HG02610 (cell line): ENCODE measurements around the gene TBXAS1.
"Not testable (repeated sequence)": the region's sequence is repeated elsewhere in the genome, so short reads cannot be mapped to it uniquely, and the experiment has no call there.

Experiments
- ATAC-seq: cut with Tn5 transposase; IDR thresholded peaks from one replicate; pipeline ENCODE4 v1.9.1; 2021; ENCODE audit warnings: mild to moderate bottlenecking, moderate library complexity; ENCODE audit not compliant: unreplicated experiment

The TBXAS1 gene

GRCh38 chr7:139886899-139887298 is 57.8 kb downstream of the TBXAS1 start:
- no peak for ATAC-seq

- ATAC-seq, result no peak
These were observed 59.0 kb downstream of the TBXAS1 start for GRCh38 chr7:139887992-139888481.

- no peak for ATAC-seq
These were observed 60.3 kb downstream of the TBXAS1 start for GRCh38 chr7:139889186-139889871.

- ATAC-seq, result no peak
These were observed 64.4 kb downstream of the TBXAS1 start for GRCh38 chr7:139893461-139893860.

- peak; percentile 66 for ATAC-seq
These were observed 64.9 kb downstream of the TBXAS1 start for GRCh38 chr7:139893999-139894398.

GRCh38 chr7:139895141-139895829 is 66.2 kb downstream of the TBXAS1 start:
- no peak for ATAC-seq

GRCh38 chr7:139896288-139896687 is 67.2 kb downstream of the TBXAS1 start:
- ATAC-seq, result no peak

GRCh38 chr7:139896831-139897230 is 67.8 kb downstream of the TBXAS1 start:
- no peak for ATAC-seq

- no peak for ATAC-seq
These were observed 68.5 kb downstream of the TBXAS1 start for GRCh38 chr7:139897422-139898090.

GRCh38 chr7:139898483-139898882 is 69.4 kb downstream of the TBXAS1 start:
- ATAC-seq, result no peak

GRCh38 chr7:139899328-139899955 is 70.4 kb downstream of the TBXAS1 start:
- no peak for ATAC-seq

- no peak for ATAC-seq
These were observed 71.3 kb downstream of the TBXAS1 start for GRCh38 chr7:139900326-139900725.

GRCh38 chr7:139901056-139901795 is 72.2 kb downstream of the TBXAS1 start:
- no peak for ATAC-seq

- no peak for ATAC-seq
These were observed 72.8 kb downstream of the TBXAS1 start for GRCh38 chr7:139901901-139902300.

- no peak for ATAC-seq
These were observed 73.5 kb downstream of the TBXAS1 start for GRCh38 chr7:139902436-139903102.

GRCh38 chr7:139903103-139903477 is 74.0 kb downstream of the TBXAS1 start:
- ATAC-seq, result not testable (repeated sequence)

- ATAC-seq, result no peak
These were observed 77.8 kb downstream of the TBXAS1 start for GRCh38 chr7:139906879-139907278.

- no peak for ATAC-seq
These were observed 79.7 kb downstream of the TBXAS1 start for GRCh38 chr7:139908792-139909191.

GRCh38 chr7:139909379-139910050 is 80.5 kb downstream of the TBXAS1 start:
- no peak for ATAC-seq
